ENCODE data around the gene NCF4.

Gene NCF4

GRCh38 chr22:36891646-36892045 lies 30.8 kb downstream of the NCF4 start:
- no peak for TF ChIP-seq CTCF (IDR thresholded peaks at IDR 0.05; ENCODE audit: control insufficient read depth, extremely low read depth, insufficient read depth)
- no peak for DNase-seq (ENCODE audit: low read depth)

GRCh38 chr22:36892292-36892691 lies 31.5 kb downstream of the NCF4 start:
- no peak overlapping the region for H3K4me3 ChIP-seq (ENCODE audit: low read depth, low read length)
- no peak for DNase-seq (ENCODE audit: low read depth)
- no peak for TF ChIP-seq CTCF (IDR thresholded peaks at IDR 0.05; ENCODE audit: control insufficient read depth, extremely low read depth, insufficient read depth)

More at GRCh38 chr22:36891646-36892045, 30.8 kb downstream of the NCF4 start:
- no peak overlapping the region for H3K4me3 ChIP-seq (ENCODE audit: low read depth, low read length)

- no peak for DNase-seq (ENCODE audit: low read depth)
- H3K4me3 ChIP-seq (ENCODE audit: low read depth, low read length), result no peak overlapping the region
- no peak for TF ChIP-seq CTCF (IDR thresholded peaks at IDR 0.05; ENCODE audit: control insufficient read depth, extremely low read depth, insufficient read depth)
Observed at GRCh38 chr22:36893262-36893661, 32.5 kb downstream of the NCF4 start.

GRCh38 chr22:36894266-36894665 lies 33.5 kb downstream of the NCF4 start:
- H3K4me3 ChIP-seq (ENCODE audit: low read depth, low read length), result no peak overlapping the region
- TF ChIP-seq CTCF (IDR thresholded peaks at IDR 0.05; ENCODE audit: control insufficient read depth, extremely low read depth, insufficient read depth), result no peak

GRCh38 chr22:36897611-36898010 lies 36.8 kb downstream of the NCF4 start:
- DNase-seq (ENCODE audit: low read depth), result no peak
- TF ChIP-seq CTCF (IDR thresholded peaks at IDR 0.05; ENCODE audit: control insufficient read depth, extremely low read depth, insufficient read depth), result no peak
- H3K4me3 ChIP-seq (ENCODE audit: low read depth, low read length), result no peak overlapping the region

More at GRCh38 chr22:36894266-36894665, 33.5 kb downstream of the NCF4 start:
- no peak for DNase-seq (ENCODE audit: low read depth)

- no peak for DNase-seq (ENCODE audit: low read depth)
- TF ChIP-seq CTCF (IDR thresholded peaks at IDR 0.05; ENCODE audit: control insufficient read depth, extremely low read depth, insufficient read depth), result no peak
Observed at GRCh38 chr22:36898690-36899089, 37.9 kb downstream of the NCF4 start.

GRCh38 chr22:36899498-36899897 lies 38.7 kb downstream of the NCF4 start:
- no peak overlapping the region for H3K4me3 ChIP-seq (ENCODE audit: low read depth, low read length)
- no peak for TF ChIP-seq CTCF (IDR thresholded peaks at IDR 0.05; ENCODE audit: control insufficient read depth, extremely low read depth, insufficient read depth)
- no peak for DNase-seq (ENCODE audit: low read depth)

More at GRCh38 chr22:36898690-36899089, 37.9 kb downstream of the NCF4 start:
- H3K4me3 ChIP-seq (ENCODE audit: low read depth, low read length), result no peak overlapping the region

Measured in LNCaP clone FGC (cell line).